ENCODE results near the gene MTHFD1L. TPM values are rescaled to one million over a fixed set of nuclear protein-coding genes. Genes with fewer than 3 reads are reported as not detected.
A peak's percentile ranks its signal among the peaks of the same experiment; 100 is the strongest.

Gene MTHFD1L
- total RNA-seq, 1 donor from 2014 or later, result 74.5 TPM

GRCh38 chr6:150934380-150934779 is 68.9 kb downstream of the MTHFD1L start:
- DNase-seq (ENCODE audit: low spot score), result no peak

DNA sequence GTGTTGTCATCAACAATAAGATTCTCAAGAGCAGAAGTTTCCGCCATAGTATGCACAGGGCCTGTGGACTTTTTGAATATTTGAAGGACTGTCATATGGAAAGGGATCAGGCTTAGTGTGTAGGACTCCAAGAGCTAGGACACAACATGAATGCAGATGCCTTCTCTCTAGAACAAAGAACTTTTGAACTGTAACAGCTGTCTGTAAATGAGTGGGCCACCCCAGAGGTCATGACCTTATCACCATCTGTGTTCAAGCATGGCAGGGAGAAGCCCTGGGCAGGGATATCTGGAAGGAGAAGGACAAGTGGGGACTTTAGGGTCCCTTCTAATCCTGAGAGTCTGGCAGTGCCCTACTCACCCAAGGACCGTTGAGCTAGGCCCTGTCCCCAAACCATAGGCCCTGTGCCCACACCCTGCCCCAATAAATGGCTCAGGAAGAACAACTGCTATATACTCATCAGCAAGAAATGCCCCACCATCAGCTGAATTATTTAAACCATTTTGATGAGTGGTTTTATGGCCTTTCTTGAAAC is 70.6 kb downstream of the MTHFD1L start:
- DNase-seq (ENCODE audit: low spot score), result no peak

DNA sequence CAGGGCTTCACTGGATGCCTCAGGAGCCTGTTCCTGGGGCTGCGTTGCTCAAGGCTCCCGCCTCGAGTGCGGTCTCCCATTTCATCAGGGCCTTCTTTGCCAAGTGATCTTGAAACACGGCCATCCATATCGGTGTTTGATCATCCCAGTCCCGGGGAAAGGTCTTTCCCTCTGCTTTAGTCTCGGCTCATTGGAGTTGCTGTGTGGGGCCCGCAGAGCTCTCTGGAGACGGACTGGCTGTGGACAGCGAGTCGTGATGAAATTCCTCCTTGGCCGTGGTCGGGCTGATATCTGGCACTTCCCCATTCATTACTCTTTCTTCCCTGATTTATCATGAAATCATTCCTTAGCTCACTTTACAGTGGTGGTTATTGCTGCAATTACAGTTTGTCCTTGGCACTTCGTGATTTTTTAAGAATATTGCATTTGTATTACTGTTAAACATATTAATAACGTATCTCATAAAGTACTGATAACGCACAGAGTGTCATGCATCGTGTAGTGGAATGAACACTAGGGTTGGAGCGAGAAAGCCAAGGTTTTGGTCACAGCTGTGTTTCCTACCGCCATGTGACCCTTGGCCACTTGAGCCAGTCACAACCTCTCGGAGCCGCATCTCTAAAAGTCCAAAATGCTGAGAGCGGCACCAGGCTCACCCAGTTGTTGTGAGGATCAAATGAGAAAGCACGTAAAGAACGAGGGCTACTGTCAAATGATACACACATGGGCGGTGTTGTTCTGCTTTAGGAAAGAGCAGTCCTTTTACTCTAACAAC is 71.8 kb downstream of the MTHFD1L start:
- DNase-seq (ENCODE audit: low spot score), result no peak

DNA sequence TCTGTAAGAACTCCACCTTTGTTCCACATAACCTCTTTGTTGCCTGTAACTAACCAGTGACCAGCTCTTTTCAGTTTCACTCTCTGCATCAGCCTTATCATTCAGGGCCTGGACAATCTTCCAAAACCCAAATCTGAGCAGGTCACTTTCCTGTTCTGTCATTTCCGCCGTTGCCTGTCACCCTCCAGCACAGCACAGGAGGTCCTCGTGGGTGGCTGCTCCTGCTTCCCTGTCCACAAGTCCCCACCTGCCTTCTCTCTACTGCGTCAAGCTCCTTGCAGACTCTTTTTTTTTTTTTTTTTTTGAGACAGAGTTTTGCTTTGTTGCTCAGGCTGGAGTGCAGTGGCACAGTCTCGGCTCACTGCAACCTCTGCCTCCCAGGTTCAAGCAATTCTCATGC is 73.9 kb downstream of the MTHFD1L start:
- DNase-seq (ENCODE audit: low spot score), result peak; percentile 64

DNA sequence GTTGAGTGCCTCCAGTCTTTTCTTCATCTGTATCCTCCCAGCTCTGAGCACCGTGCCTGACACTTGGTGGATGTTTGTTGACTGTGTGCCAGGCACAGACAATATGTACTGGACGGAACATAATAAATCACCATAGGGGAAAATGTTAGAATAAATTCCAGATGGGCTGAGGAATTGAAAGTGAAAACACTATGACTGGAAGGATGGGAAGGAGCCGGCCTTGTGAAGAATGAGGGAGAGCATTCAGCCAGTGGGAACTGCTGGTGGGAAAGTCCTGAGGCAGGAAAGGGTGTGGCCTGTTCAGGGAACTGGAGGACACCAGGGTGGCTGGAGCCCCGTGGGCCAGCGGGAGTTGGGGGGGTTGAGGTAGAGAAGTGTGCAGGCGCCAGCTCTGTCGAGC is 75.4 kb downstream of the MTHFD1L start:
- DNase-seq (ENCODE audit: low spot score), result no peak

DNA sequence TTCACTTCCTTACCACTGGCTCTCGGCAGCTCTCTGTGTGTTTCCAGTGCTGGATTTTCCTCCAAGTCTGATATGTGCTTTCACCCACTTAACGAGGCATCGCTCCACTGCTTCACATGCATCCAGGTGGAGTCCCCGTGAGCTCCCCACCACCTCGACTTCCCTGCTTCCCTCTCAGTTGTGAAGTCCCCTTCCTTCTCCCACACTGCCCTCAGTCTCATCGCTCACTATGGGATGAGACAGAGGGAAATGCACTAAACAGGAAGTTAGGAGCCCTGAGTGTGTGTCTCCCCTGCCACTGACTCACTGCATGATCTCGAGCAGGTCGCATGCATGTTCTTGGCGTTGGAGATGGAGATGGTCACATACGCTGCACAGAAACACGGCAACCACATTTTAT is 84.0 kb downstream of the MTHFD1L start:
- DNase-seq (ENCODE audit: low spot score), result no peak

GRCh38 chr6:150953851-150954250 is 88.3 kb downstream of the MTHFD1L start:
- DNase-seq (ENCODE audit: low spot score), result no peak

DNA sequence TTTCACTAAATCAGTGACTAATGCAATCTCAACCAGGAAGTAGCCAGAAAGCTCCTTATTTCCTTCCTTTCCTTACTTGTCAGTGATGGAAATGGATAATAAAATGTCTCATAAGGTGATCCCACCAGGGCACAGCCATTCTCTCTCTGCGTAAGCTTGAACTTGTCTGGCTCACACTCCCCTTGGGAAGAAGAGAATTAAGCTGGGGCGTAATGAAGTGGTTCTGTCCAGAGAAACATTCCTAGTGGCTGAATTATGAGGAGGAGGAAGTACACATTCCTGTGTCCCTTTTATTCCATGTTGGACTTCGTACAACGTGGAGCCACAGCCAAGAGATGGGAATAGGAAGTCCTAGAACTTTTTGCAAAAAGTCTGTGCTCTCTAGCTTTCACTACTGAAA is 93.7 kb downstream of the MTHFD1L start:
- no peak for DNase-seq (ENCODE audit: low spot score)

DNA sequence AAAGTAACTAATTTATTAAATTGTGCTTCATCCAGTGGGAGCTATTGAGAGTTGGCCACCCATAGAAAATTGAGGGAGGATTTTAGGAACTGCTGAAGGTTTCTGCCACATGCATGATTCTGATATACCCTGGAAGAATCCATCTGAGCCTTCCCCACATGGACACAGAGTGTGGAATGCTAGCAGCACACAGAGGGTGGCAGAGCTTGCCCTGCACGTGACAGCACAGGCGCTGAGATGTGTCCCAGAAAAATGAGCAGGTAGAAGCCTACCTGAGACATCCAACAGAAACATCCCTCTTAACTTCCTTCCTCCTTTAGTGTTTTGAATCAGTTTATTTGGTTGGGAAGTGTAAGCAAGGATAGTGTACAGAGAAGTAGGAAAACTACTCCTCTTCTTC is 96.9 kb downstream of the MTHFD1L start:
- no peak for DNase-seq (ENCODE audit: low spot score)

GRCh38 chr6:150964765-150965164 is 99.3 kb downstream of the MTHFD1L start:
- DNase-seq (ENCODE audit: low spot score), result no peak

- no peak for DNase-seq (ENCODE audit: low spot score)
These were observed 101.3 kb downstream of the MTHFD1L start for GRCh38 chr6:150966786-150967185.

DNA sequence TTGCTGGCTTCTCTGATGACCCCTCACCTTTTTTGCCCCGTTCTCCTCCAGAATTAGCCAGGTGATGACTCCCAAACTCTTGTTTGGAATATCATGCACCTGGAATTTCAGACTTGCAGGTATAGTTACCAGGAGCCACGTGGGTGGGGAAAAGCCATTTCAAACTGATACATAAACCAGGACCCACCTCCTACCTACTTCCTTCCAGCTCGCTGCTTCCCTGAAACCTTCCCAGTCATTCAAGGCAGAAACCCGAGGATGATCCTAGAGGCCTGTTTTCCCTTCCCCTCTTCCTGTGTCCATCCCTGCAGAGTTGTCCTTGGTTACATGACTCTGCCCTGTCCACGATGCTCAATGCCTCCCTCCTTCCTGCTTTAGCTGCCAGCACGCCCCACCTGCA is 101.9 kb downstream of the MTHFD1L start:
- no peak for DNase-seq (ENCODE audit: low spot score)

GRCh38 chr6:150967910-150968309 is 102.4 kb downstream of the MTHFD1L start:
- DNase-seq (ENCODE audit: low spot score), result no peak

DNA sequence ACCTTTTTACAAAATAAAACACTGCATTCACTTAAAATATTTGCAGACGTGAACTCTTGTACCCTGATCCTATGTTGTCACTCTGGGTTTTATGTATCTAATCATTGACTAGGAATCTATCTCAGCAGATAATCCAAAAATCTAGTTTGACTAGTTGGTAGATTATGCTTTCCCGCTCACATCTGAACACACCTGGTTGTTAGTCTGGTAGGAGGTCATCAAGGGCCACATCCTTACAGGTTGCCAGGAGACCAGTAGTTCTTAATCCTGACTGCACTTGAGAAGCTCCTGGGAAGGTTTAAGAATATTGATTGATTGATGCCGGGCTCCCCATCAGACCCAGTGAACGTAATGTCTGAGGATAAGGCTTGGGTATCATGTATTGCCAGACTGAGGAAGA is 104.4 kb downstream of the MTHFD1L start:
- DNase-seq (ENCODE audit: low spot score), result no peak

- DNase-seq (ENCODE audit: low spot score), result no peak
These were observed 105.7 kb downstream of the MTHFD1L start for GRCh38 chr6:150971219-150971618.

DNA sequence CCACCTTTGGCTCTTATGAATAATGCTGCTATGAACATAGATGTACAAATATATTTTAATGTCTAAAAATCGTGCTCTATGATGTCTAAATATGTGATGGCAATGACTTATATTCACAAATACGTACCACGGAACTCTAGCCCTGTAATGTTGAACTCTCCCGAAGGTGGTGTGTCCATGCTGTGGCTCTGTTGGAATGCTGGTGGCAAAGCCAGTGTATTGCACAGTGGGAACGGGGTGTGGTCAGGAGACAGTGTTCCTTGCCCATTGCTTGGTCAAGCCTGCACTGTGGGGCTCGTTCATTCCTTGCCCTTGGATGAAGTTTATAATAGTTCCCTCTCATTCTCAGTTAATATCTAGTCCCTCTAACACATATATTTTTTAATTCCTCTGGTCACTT is 109.6 kb downstream of the MTHFD1L start:
- DNase-seq (ENCODE audit: low spot score), result no peak

DNA sequence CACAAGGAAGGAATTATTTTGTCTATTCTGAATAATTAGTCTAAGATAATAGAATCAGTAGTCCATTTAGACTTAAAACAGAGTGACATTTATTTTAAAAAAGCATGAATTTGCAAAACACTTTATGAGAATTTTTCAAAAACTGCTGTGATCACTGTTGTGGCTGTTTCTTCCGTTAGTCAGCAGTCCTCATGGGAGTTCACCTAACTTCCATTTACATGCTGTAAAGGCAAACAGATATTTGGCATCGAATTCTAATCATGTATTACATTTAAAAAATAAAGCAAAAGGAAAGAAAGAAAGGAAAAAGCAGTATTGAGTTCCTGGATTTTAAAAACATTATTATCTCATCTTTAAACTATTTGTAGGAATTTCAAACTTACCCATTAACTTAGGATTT is 111.8 kb downstream of the MTHFD1L start:
- DNase-seq (ENCODE audit: low spot score), result no peak

DNA sequence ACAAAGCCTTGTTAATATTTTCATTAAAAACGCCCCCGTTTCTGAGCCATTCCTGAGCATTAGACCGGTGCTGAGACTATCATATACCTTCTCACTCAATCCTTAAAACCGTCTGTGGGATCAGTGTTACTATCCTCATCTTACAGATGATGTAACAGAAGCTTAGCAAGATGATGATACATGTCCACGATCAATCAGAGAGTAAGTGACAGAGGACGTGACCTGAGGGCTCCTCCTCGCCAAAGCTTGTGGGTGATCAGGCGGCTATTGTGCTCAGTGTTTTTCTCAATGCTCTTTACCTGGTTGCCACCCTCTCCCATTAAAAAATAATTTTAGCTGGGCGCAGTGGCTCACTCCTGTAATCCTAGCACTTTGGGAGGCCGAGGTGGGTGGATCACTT is 113.1 kb downstream of the MTHFD1L start:
- no peak for DNase-seq (ENCODE audit: low spot score)

DNA sequence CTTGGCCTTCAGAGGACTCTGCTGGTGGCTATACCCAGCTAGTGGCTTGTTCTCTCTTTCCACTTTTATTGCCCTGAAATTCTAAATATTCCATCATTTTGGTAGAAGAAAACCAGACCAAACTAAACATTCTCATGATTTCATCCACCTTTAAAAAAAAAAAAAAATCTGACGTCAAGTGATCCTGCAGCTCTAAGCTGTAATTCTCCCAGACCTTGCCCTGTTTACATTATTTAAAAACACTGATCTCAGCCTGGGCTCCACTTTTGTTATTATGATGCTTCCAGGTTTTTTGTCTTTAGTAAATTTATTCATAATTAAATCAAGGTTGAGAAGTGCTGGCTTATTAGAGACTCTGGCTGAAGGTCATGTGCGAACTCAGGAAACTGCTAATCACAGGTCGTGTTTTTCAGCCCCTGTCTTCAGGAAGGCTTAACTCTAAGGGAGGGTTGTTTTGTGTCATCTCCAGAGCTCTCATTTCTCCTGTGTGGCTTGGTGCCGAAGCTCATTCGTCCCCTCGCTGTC is 114.4 kb downstream of the MTHFD1L start:
- no peak for DNase-seq (ENCODE audit: low spot score)

GRCh38 chr6:150981095-150981494 is 115.6 kb downstream of the MTHFD1L start:
- no peak for DNase-seq (ENCODE audit: low spot score)

GRCh38 chr6:150981669-150982068 is 116.2 kb downstream of the MTHFD1L start:
- DNase-seq (ENCODE audit: low spot score), result no peak

DNA sequence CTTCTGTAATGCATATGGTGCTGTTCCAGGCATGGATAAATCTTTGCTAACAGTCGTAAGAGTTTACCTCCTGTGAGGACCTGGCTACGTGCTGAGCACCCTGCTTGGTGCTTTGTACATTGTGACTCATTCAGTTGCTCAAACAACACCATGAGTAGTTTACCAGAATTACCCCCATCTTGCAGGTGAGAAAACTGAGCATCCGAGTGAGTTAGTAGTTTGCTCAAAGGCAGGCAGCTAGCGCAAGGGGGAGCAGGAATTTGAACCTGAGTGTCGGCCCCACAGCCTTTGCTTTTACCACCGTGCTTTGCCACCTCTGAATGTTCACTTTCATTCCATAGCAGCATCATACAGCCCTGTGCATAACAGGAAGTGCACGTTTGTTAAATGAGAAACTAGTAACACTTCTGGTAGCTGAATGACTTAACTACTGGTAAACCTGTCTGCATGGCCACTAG is 121.9 kb downstream of the MTHFD1L start:
- no peak for DNase-seq (ENCODE audit: low spot score)

GRCh38 chr6:150987855-150988464 is 122.5 kb downstream of the MTHFD1L start:
- no peak for DNase-seq (ENCODE audit: low spot score)
